ENCODE measurements around the gene PPM1L.

The PPM1L gene

DNA sequence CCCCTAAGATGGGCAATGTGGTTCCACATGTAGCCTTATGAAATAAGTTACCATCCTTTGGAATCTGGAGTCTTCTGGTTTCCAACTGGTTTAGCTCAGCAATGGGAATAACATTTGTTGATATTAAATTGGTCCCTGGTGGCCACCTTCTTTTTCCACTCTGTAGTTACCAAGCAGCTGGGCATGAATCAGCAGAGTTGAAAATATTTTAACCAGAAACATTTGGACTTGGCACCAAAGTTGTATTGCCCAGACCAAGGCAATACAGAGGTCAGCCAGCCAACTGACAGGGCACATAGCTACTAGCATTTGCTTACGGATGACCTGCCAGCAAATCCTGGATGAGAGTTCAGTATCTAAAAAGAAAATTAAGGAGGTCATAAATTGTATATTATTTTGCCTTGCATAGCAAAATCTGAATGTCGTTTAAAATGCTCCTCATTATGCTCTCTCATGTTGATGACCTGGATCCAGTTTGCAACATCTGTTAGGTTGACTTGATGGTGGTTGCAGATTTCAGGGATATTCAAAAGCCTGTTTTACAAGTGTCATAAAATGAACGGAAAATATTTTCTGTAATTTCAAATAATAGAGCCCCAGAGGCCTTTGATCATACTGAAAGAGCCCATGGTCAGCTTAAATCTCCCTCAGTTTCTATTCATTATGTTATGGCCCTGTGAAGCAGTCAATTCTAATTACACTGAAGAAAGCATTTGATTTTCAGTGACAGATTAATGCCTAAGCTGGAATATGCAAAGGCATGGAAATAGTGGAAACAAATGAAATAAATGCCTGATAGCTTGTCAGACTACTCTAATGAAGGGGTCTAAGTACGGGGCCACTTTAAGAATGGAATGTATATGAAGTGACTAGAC, 54.6 kb downstream of the PPM1L start:
- DNase-seq = no peak

DNA sequence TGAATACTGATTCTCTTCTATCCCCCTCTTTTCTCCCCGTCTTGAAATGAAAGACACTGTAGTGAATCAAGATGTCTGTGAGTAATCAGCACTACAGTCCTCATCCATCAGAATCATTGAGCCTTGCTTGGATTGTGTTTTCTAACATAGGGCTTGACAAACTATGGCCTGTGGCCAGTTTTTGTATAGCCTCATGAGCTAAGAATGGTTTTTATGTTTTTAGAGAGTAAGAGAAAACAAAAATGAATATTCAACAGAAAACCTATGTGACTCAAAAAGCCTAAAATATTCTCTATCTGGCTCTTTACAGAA, 55.2 kb downstream of the PPM1L start:
- no peak for DNase-seq

DNA sequence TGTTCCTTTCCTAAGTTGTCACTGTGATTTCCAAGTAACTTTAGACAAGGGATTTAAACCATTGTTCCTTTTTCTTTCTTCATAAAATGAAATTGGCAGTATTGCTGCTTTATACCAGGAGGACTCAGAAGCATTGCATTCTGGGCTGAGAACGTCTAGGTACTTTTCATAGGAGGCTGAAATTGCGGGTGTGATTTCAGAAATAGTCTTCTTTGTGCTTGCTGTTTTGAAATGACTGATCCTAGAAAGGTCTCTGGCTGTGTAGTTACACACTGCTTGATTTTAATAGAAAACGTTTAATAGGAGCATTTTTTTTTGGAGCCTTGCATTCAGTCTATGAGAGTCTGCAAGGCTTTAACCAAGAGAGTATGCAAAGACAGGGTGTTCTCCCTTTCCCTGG, 56.3 kb downstream of the PPM1L start:
- DNase-seq = no peak

DNA sequence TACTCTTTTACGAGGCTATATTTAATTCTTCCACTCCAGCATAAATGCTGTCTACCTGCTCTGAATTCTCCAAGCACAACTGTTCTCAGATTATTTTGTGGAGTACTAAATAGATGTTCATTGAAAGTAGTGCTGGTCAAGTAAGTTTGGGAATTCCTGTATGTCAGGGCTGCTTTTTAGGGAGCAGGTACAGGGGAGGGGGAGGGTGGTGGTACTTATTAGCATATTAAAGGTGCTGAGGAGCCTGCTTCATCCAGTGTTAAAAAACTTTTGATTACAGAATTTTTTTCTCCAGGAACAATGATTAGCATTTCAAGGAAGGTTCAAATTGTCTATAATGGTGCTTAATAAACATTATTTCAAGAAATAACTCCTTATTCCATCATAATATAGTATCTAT, 59.2 kb downstream of the PPM1L start:
- DNase-seq = no peak

DNA sequence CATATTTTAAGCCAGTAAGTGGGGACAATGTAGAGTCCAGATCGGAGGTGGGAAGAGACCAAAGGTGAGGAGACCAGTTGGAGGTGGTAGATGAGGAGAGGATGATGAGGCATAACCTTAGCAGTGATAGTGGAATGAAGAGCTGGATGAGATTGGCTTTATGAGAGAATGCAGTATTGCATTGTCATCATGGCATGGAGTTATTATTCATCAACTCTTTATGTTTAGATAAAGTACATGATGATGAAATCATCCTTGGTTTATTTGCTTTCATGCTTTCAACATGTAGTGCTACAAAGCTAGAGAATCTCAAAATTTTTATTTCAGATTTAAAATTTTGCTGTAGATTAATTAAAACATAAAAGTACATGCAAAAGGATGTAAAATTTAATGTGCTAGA, 64.0 kb downstream of the PPM1L start:
- DNase-seq = peak; percentile 9

DNA sequence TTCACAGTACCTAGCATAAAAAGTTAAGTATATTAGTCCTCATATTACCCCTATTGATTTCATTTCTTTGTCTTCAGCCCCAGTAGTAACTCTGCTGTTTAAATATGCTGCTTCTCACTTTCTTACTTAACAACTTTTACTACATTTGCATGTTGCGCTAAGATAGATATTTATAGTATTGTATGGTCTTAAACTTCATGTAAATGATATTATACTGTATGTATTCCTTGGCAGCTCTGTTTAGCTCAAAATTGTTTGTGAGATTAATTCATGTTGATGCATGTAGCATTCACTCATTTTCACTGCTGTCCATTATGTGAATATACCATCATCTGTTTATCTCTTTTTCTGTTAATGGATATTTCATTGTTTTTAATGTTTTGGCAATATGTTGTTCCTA, 64.4 kb downstream of the PPM1L start:
- DNase-seq = no peak

DNA sequence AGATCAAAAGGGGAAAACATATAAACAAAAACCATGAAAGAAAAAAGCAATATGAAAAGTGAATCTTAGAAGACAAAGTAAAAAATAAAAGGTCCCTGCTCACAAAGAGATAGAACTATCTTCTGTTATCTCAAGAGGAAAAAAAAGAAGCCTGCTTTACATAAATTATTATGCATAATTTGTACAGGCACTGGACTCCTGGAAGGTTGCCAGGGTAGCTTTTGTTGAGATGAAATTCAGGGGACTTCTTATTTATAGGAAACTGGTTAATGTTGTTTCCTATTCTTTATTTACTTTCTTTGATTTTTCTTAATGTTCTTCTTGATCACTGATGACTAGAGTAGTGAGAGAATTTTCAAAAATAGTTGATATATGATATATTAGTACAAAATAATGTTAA, 66.9 kb downstream of the PPM1L start:
- no peak for DNase-seq

DNA sequence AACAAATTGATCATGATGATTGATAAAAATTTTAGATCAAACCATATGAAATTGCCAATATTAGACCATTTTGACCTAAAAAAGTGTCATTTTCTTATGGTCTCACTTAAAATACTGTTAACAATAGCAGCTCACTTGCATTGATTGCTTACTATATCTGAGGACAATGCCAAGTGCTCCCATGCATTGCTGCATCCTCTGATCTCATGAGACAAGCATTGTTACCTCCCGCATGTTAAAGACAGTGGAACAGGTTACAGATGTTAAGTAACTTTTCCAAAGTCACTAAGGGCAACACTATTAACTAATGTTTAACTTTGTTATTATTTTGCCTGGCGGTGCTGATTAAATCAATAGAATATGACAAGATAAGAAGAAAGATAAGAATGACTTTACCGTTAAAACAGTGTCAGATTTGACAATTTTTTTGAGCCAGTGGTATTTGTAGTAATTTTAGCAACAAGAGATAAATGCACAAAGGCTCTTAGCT, 69.3 kb downstream of the PPM1L start:
- no peak for DNase-seq

DNA sequence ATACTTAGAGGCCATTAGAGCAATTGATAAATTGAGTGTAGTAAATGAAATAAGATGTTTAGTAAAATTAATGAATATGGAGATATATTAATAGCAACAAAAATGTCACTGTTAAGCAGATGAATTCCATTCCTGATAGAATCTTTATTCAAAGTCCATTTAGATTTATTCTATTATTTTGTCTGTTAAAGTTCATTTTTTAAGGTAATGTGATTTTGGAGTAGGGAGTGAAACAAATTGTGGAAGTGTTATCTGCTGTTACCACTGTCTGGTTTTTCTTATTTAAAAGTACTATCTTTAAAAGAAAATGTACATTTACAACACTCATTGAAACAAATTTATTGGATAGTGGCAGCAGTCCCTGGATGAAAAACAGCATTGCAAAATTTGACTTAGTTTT, 70.4 kb downstream of the PPM1L start:
- no peak for DNase-seq

DNA sequence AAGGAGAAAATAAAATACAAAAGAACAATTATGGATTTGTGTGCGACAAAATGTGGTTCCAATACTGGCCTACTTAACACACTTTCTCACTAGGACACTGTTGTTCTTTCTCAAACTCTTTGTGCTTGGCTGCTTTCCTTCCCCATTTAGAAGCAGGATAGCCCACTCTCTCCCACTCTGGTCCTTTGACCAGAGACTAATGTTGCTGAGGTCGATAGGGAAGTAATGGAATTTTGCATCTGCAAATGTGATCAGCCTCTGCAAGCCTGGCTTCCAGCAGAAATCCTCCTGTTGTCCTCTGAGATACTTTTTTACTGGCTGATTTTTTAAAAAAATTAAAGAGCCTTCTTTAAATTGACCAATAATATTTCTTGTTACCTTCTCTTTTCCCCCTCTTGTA, 71.0 kb downstream of the PPM1L start:
- no peak for DNase-seq

DNA sequence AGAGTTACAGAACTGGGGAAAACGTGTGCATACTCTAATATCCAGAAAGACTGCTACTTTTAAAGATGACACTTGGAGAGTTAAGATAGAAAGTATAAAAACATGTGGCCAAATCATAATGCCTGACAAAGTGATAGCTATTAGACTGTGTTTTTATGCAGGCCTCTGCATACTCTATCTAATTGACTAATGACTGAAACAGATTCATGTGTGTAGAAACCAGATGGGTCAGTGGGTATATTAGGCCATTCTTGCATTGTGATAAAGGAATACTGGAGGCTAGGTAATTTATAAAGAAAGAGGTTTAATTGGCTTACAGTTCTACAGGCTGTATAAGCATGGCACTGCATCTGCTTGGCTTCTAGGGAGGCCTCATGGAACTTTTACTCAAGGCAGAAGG, 71.5 kb downstream of the PPM1L start:
- no peak for DNase-seq

DNA sequence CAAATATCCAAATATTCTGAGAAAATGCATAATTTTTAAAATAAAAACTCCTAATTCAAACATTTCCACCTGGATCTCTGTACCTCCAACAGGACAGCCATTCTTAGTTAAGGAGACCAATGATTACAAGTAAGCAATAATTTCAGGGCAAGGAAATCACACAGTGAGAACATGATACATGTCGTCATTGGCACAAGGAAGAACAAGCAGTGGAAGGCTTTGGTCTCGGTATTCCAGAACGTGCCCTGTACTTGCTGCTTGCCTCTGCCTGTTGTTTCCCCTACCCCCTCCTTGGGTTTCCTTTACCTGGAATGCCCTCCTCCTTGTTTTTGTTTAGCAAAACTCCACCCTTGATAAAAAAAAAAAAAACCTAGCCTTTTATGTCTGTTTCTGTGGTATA, 72.8 kb downstream of the PPM1L start:
- DNase-seq = no peak

DNA sequence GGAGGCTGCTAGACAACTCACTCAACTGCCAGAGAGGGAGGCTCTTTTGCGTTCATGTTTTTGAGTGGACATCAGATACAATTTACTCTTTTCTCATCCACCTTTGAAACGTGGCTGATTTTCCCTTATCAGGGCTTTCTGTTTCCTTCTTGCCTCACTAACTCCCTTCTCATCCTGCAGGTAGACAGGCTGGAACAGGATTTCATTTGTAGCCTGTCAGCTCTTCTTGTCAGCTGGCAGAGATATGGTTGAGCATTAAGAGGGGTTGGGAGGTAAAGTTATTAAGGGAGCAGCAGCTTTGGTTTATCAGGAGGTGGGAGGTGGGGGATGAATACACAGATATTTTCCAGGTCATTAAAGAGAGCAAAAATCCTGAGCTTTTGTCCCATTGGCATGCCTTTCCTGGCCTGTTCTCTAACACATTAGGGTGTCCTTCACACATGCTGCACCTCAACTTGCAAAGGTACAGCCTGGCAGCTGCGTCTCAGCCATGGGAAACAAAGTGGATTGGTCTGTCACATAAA, 73.5 kb downstream of the PPM1L start:
- DNase-seq = no peak

DNA sequence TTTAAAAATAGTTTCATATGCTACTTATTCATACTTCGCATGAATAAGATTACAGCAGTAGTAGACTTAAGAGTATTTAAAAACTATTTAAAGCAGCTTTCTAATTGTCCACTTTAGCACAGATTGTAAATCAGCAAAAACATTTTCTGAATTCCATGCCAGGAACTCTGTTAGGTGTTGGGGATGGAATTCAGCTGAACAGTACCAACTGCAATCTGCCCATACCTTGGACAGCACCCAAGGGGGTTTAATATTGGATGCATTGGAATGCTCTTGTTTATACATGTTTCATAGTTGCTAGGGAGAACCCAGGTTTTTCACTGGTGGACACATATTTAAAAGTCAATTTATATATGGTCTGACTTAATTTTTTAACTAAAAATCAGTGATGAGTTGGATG, 74.8 kb downstream of the PPM1L start:
- no peak for DNase-seq

DNA sequence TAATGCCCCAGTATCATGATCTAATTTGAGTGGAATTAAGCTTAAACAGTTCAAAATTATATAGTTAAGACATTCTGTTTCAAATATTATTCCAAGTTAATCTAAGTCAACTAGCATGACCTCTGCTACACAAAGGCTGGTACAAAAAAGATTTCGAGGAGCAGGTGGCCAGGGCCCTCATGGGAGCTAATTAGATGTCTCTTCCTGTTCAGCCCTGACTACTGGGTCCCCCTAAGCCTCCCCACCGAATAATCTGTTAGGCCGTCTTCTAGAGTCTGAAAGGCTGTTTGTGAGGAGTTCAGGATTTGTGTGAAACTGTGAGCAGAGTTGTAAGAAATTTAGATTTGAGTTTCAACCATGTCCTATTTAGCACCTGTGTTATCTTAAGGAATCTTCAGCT, 75.4 kb downstream of the PPM1L start:
- no peak for DNase-seq

DNA sequence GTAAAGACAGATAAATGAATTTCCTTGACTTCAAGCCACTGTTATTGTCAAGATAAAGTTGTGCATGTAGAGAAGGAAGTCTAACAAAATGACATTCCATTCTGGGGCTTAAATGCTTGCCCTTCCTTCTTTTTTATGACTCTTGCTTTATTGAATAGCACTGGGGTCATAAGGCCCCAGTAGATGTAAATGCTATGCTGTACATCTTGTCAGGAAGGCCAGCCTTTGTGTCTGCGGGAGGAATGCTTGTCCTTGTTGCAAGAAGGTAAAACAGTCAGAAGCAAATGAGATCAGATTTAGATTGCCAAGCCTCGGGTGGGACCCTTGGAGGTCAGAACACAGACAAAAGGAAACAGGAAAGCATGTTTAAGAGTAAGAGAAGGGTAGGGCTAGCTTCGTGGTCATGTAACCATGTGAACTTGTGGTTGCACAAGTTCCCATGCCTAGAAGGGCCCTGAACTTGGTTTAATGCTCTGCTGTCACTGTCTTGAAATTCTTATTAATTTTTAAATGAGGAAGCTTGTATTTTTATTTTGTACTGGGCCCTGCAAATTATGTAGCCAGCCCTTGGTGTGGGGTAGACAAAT, 81.5 kb downstream of the PPM1L start:
- DNase-seq = no peak

DNA sequence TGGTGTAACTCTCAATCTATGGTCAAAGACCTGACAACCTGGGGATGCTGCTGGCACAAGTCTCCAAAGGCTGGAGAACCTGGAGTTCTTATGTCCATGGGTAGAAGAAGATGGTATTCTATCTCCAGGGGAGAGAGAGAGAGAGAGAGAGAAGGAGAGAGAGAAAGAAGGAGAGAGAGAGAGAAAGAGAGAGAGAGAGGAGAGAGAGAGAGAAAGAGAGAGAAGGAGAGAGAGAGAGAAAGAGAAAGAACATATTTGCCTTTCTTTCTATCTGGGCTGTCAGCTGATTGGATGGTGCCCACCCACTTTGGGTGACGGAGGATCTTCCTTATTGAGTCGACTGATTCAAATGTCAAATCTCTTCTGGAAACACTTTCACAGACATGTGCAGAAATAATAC, 84.6 kb downstream of the PPM1L start:
- DNase-seq = no peak

DNA sequence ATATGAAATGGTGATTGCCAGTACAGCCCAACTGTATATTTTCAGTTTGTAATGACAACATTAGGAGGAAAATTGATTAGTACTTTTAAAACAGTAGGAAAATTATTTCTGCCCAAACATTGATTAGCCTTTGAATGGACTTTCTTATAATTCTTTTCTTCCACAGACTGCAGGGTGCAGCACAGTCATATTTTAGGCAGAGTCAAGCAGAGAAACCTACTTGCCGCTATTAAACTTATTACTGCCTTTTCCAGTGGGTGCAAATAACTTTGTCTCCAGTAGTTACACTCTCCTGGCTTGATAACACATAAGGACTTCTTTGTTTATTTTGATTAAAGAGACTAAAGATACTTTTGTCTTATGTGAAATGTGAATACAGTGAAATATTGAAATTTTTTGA, 85.4 kb downstream of the PPM1L start:
- DNase-seq = no peak

DNA sequence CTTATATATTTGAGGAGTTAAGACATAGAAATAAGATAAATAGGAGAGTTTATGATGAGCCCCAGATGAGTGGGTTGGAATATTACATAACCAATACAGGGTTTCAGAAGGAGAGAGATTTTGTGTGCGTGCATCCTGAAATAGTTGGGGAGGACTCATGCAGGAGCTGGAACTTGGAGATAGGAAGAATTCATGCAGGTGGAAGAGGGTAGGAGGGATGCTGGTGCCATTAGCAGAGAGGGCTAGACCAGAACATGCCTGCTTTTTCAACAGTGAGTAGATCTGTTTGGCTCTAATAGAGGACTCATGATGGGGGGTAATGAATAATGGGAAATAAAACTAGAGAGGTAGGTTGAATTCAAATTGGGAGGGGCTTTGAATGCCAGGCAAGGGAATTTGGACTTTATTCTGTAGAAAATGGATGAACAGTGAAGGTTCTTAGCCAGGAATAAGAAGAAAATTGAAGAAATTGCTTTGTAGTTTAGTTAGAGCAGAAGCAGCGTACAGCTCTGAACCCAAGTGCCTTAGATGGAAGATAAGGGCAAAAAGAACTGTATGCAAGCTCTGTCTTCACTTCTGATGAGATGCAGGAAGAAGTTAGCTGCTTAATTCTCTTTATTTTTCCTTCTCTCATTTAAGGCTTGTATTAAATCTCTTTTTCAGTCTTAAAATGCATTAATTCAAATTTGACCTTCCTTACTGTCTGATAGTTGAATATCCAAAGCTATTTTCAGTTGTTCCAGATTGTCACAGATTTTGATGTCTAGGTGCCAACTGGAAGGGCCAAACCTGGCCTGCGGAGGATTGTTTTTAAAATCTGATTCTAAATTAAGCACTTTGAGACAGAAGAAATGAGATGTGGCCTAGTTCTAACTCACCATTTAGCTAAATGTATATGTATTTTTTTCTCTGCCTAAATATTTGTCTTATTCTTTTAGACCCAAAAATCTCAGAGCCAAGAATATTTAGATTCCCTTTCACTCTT, 86.3 kb downstream of the PPM1L start:
- DNase-seq = no peak

DNA sequence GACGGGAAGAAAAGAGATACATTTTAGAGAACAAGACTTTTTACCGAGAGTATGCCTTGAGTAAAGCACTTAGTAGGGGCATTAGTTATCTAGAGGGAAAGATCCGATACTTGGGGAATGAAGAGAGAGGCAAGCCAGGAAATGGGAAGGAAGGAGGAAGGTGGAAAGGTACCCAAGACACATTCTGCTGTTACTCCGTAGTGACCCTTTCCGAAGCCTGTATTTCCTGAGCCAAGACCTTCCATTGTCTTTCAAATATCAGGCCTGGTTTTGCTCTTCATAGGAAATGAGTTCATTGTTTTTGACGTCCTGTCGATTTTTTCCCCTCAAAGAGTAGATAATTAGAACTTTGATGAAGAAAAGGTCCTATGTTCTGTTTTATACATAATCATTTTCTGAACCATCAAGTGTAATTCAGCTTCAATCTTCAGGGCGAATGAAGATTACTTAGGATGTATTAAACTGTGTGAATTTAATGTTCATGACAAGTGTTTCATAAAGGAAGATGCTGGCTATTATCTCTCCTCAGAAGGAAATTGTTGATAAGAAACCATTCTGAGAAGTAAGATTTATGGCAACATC, 95.7 kb downstream of the PPM1L start:
- DNase-seq = no peak

DNA sequence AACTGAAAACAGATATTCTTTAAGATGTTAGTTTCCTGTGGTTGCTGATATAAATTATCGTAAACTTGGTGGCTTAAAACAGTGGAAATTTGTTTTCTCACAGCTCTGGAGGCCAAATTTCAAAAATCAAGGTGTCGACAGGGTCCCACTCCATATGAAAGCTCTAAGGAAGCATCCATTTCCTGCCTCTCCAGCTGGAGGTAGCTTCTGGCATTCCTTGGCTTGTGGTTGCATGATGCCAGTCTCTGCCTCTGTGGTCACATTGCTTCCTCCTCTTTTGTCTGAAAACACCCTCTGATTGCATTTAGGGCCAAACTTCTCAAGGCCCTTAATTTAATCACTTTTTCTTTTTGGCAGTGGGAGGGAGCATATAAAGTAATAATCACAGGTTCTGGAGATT, 96.8 kb downstream of the PPM1L start:
- DNase-seq = no peak

DNA sequence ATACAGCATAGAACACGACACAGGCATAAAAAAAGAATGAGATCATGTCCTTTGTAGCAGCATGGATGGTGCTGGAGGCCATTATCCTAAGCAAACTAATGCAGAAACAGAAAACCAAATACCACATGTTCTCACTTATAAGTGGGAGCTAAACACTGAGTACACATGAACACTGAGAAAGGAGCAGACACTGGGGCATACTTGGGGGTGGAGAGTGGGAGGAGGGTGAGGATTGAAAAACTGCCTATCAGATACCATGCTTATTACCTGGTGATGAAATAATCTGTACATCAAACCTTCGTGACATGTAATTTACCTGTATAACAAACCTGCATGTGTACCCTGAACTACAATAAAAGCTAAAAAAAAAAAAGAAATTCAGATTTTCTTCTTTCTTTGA, 100.4 kb downstream of the PPM1L start:
- no peak for DNase-seq
